Loucy (cell line): Measurements from ENCODE around the gene DNAI1.

ENCODE experiments used
- CTCF ChIP-seq: fragments of 200-600 bp; sonication (generic); conservative IDR thresholded peaks from 2 replicates; pipeline ENCODE4 v1.5.1; 2014; ENCODE audit warnings: mild to moderate bottlenecking, antibody characterized with exemption, low read length
- EZH2phosphoT487 ChIP-seq: fragments of 200-600 bp; IDR thresholded peaks from 2 replicates; pipeline ENCODE4 v1.6.1; 2018; ENCODE audit warnings: antibody characterized with exemption, mild to moderate bottlenecking, moderate library complexity, borderline replicate concordance

- TF ChIP-seq CTCF (no peak), EZH2phosphoT487 (no peak)
Observed at GRCh38 chr9:34446468-34446891, 12.1 kb upstream of the DNAI1 start.
